Measurements from ENCODE around the gene ERC1.

GRCh38 chr12:1007276-1007675, 16.3 kb downstream of the ERC1 start:
- TF ChIP-seq CTCF (conservative IDR thresholded peaks at IDR 0.05; ENCODE audit: low read depth, low read length): no peak
- TF ChIP-seq SMC3 (IDR thresholded peaks at IDR 0.05; ENCODE audit: low read depth, low read length): no peak
- no peak for TF ChIP-seq BHLHE40 (IDR thresholded peaks at IDR 0.05; ENCODE audit: low read depth, low read length)
- TF ChIP-seq RAD21 (IDR thresholded peaks at IDR 0.05; ENCODE audit: low read length): no peak
- TF ChIP-seq RCOR1 (IDR thresholded peaks at IDR 0.05; ENCODE audit: insufficient replicate concordance, low read length): no peak
- TF ChIP-seq MAFK (IDR thresholded peaks at IDR 0.05; ENCODE audit: low read depth, low read length): no peak
- no peak for TF ChIP-seq POLR2A (IDR thresholded peaks at IDR 0.05; ENCODE audit: low read depth, low read length)
- TF ChIP-seq RFX5 (IDR thresholded peaks at IDR 0.05; ENCODE audit: low read depth, low read length): no peak
- TF ChIP-seq MXI1 (IDR thresholded peaks at IDR 0.05; ENCODE audit: borderline replicate concordance, low read depth, low read length): no peak
- no peak for TF ChIP-seq MAZ (IDR thresholded peaks at IDR 0.05; ENCODE audit: borderline replicate concordance, low read depth, low read length)
